NOMO-1 treated with DMSO at 0.1 percent for 48 hours (cell line): ENCODE results near the gene PLA2G12A.
"Not testable (repeated sequence)": the region's sequence is repeated elsewhere in the genome, so short reads cannot be mapped to it uniquely, and the experiment has no call there.

Experiments used
- DNase-seq: peaks from one replicate; lab custom pipeline; 2025; ENCODE audit not compliant: unreplicated experiment; lab: John Stamatoyannopoulos, UW

The PLA2G12A gene

DNA sequence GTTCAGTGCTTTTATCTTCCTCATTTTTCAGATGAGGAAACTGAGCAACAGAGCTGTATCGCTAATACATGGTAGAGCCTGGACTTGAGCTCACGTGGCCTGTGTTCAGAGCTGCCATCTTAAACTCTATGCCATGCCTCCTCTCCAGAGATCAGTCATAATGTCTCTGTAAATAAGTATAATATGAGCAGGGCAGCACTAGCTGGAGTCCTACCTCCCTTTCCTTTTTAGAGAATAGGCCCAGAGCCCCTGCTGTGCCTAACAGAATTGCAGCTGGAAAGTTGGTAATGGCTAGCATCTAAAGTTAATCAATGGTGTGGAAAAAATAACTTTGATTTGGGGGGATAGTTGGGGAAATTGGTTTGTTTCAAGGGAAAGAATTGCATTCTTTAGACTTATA, 47.0 kb downstream of the PLA2G12A start:
- no peak for DNase-seq

DNA sequence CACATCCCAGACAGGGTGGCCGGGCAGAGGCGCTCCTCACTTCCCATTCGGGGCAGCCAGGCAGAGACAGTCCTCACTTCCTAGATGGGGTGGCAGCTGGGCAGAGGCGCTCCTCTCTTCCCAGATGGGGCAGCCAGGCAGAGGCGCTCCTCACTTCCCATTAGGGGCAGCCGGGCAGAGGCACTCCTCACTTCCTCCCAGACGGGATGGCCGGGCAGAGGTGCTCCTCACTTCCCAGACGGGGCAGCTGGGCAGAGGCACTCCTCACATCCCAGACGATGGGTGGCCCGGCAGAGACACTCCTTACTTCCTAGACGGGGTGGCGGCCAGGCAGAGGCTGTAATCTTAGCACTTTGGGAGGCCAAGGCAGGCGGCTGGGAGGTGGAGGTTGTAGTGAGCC, 50.9 kb downstream of the PLA2G12A start:
- DNase-seq = not testable (repeated sequence)

DNA sequence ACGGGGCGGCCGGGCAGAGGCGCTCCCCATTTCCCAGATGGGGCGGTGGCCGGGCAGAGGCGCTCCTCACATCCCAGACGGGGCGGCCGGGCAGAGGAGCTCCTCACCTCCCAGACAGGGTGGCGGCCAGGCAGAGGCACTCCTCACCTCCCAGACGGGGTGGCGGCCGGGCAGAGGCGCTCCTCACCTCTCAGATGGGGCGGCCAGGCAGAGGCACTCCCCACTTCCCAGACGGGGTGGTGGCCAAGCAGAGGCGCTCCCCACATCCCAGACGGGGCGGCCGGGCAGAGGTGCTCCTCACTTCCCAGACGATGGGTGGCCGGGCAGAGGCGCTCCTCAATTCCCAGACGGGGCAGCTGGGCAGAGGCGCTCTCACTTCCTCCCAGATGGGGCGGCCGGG, 51.4 kb downstream of the PLA2G12A start:
- not testable (repeated sequence) for DNase-seq

DNA sequence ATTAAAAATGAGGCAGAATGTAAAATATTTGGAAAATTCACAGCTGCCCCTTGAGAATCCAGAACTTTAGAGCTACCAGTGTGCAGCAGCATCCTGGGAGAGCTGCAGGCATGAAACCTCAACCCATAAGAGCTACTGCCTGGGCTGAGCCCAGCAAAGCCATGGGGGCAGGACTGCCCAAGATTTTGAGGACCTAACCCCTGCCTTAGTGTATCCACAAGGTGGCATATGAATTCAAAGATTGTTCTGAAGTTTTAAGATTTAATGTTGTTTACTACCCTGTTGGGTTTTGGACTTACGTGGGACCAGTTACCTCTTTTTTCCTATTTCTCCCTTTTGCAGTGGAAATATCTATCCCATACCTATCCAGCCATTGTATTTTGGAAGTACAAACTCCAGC, 53.0 kb downstream of the PLA2G12A start:
- DNase-seq = no peak

DNA sequence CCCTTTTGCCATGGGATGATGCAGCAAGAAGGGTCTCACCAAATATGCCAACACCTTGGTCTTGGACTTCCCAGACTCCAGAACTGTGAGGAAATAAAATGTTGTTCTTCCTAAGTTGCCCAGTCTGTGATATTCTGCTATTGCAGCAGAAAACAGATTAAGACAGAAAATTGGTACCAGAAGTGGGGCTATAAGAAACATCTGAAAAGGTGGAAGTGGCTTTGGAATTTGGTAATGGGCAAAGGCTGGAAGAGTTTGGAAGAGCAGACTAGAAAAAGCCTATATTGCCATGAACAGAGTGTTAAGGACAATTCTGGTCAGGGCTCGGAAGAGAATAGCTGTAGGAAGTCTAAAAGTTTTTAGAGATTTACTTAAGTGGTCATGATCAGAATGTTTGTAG, 54.0 kb downstream of the PLA2G12A start:
- DNase-seq = no peak

DNA sequence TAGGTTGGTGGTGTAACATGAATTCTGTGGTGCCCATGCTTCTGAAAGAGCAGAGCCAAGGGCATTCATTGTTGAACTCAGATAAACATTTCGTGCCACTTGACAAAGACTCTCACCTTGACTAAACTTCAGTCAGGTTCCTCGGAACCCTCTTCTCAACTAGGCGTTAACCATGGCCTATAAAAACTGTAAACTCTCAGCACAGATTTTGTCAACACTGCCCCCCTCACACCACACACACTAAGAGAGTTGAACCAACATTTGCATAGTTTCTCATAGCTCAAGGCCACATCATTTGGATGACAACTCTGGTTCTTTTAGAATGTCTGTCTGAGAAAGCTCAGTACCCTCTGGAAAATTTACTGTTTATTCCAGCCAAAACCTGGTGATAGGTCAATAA, 54.7 kb downstream of the PLA2G12A start:
- DNase-seq = no peak

DNA sequence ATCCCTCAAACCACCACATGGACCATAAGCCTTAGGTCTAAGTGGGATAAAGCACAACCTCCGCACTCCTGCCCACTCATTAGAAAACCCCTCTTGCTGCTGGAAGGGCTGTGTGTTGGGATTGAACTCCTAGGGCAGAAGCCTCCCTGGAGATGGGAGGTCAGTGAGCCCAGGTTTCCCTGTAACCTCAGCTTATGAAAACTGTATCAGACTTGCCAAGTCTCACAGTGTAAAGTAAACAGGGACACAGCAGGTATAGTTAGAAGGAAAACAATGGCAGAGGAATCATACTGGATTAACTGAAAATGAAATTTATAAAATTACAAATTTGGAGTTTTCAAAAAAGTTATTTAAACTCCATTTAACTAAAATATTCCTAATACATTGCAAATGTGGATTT, 56.6 kb downstream of the PLA2G12A start:
- DNase-seq = no peak

DNA sequence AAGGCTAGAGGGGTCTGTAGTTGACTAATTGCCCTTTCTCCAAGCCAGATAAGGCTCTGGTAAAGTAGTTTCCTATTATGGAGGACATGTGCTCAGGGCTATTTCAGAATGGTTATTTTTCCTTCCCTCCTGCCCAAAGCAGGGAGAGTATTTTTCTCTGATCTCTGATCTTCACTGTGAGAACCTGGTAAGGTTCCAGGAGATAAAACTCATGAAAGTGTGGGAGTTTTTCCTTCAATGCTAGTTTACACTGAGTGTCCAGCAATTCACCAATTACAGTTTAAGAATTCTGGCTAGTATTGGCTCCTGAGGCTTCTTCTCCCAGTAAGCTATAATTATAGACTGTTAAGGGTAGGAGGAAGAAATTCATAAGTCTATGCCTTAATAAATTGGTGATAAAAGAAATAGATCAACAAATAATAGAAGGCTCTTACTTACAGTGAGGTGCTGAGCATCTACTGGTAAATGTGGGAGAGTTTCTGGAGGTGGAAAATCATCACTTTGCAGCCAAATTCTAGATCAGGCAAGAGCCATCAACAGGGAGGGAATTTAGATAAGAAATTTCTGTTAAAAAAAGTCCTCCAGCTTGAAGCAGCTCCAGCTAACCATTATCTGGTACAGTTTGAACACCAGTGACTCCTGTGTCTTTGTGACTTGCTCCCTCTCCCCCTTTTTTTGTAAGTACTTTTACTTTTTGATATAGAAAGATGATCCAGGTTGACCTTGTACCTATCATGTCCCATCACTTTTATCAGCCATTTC, 57.5 kb downstream of the PLA2G12A start:
- DNase-seq = no peak

DNA sequence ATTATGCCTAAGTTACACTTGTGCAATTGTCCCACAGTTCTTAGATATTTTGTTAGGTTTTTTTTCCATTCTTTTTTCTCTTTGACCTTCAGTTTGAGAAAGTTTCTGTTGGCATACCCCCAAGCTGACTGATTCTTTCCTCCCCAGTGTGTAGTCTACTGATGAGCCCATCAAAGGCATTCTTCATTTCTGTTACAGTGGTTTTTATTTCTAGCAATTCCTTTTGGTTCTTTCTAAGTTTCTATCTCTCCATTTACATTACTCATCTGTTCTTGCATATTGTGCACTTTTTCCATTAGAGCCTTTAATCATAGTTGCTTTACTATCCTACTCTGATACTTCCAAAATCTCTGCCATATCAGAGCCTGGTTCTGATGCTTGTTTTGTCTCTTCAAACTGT, 58.5 kb downstream of the PLA2G12A start:
- DNase-seq = no peak

DNA sequence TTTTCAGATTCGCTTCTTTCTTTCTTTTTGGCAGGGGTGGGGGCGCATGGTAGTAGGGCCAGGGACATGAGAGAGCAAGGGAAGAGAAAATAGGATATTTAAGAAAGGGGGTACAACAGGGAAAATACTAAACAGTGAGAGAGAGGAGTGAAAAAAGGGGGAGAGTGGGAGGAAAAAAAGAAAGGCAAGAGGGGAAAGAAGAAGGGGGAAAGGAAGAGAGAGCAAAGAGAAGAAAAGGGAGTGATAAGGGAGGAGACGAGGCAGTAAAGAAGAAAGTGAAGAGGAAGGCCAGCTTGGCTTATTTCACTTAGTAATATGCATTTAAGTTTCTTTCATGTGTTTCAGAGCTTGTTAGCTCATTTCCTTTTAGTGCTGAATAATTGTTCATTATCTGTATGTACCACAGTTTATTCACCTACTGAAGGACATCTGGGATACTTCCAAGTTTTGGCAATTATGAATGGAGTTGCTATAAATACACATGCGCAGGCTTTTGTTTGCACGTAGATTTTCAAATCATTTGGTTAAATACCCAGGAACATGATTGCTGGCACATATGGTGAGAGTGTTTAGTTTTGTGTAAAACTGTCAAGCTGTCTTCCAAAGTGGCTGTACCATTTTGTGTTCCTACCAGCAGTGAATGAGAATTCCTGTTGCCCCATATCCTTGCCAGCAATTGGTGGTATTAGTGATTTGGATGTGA, 63.9 kb downstream of the PLA2G12A start:
- DNase-seq = no peak

DNA sequence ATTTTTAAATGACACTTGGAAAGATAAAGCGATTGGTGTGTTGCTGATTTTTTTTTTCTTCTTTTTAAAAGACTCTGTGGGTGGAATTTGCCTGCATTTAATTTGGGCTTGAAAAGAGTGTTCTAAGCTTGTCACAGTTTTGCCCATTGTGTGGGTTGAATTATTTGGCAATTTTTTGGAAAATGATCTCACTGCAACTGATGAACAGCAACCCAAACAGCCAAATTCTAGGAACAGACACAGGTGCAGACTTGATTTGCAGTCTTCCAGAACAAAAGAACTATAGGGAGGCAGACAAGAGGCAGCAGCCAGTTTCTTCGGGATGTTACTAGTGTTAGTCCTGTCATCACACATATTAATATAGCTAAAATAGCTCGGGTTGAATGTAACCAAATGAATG, 67.1 kb downstream of the PLA2G12A start:
- DNase-seq = no peak

DNA sequence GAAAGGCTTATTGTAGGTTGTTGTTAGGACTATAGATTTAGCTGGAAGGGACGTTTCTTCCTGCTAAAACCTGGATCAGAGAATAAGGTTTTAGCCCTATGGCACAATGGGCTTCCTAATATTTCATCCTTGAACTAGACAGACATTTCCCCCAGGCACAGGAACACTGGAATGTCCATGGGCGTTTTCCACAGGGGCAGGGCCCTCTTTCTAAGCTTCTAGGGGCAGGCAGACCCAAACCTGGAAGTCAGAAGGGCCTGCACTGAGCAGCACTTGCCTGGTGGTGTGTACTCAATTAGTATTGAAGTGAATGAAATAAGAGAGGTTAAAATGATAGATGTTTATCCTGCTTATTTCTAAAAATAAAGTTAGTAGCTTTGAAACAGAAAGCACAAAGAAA, 67.8 kb downstream of the PLA2G12A start:
- no peak for DNase-seq
